HepG2 (cell line): Measurements from ENCODE around the gene PRR5L. TPM values are rescaled to one million over a fixed set of nuclear protein-coding genes. Genes with fewer than 3 reads are reported as not detected.

ENCODE experiments used
- ATAC-seq: fragments of 200-7000 bp; cut with Tn5 transposase; 3 replicates; pipeline ENCODE4 v1.9.1; 2020; ENCODE audit warnings: mild to moderate bottlenecking, moderate library complexity
- BruUV-seq: library from RNA; stranded (reverse); fragments of 400-500 nt; replicated peaks from 2 replicates; lab custom pipeline; 2021; lab: Mats Ljungman, UMichigan
- CTCF ChIA-PET: fragments of 300-600 bp; formaldehyde crosslinking; extraction: SDS; loops from one replicate; lab custom pipeline; 2021; ENCODE audit warnings: low total read pairs, inconsistent platforms, low intra/inter-chr PET ratio; lab: Yijun Ruan, JAX
- POLR2A ChIA-PET: fragments of 350-600 bp; sonication (Branson Sonifier 250); formaldehyde crosslinking; loops from one replicate; lab custom pipeline; 2020; ENCODE audit warnings: antibody characterized with exemption, inconsistent platforms; lab: Yijun Ruan, JAX
- DNase-seq: peaks from one replicate; pipeline ENCODE4 v3.0.0-alpha.2; 2015; ENCODE audit warnings: low spot score
- FAIRE-seq: peaks from 3 replicates; lab custom pipeline; 2011; peaks lifted over from hg19 to GRCh38; lab: Jason Lieb, UNC
- H2AFZ ChIP-seq: one replicate; pipeline ENCODE4 v1.6.1; 2011; ENCODE audit warnings: low read length, inconsistent platforms
- H3K27ac ChIP-seq: fragments of 300-600 bp; 3 replicates; pipeline ENCODE4 v1.8.0; 2011; ENCODE audit warnings: mixed run types, mild to moderate bottlenecking, mixed read lengths, low read length, inconsistent platforms; ENCODE audit not compliant: insufficient read depth; ENCODE audit errors: extremely low read length
- H3K27me3 ChIP-seq, 2 experiments: fragments of 200-600 bp in 1 of 2; 2 replicates in 1 of 2; 3 replicates in 1 of 2; pipeline versions ENCODE4 v1.6.0 to v1.8.0; 2011; ENCODE audit warnings: low read length in 2 of 2, mild to moderate bottlenecking in 2 of 2, moderate library complexity in 2 of 2, inconsistent platforms in 1 of 2; ENCODE audit not compliant: insufficient read depth in 2 of 2, control insufficient read depth in 1 of 2
- H3K36me3 ChIP-seq, 2 experiments: fragments of 200-600 bp in 1 of 2; replicated peaks in 1 of 2; 2 replicates in 1 of 2; 3 replicates in 1 of 2; pipeline versions ENCODE4 v1.5.1 to v1.8.0; 2011; ENCODE audit warnings: low read length in 2 of 2, inconsistent platforms in 1 of 2; ENCODE audit not compliant: insufficient read depth in 2 of 2, control insufficient read depth in 1 of 2
- H3K4me1 ChIP-seq: 2 replicates; pipeline ENCODE4 v1.5.1; 2012; ENCODE audit warnings: low read length, inconsistent platforms; ENCODE audit not compliant: insufficient read depth
- H3K4me2 ChIP-seq: 2 replicates; pipeline ENCODE4 v1.6.0; 2011; ENCODE audit warnings: low read depth, low read length, inconsistent platforms
- H3K4me3 ChIP-seq, 3 experiments: fragments of 200-600 bp in 1 of 3; sonication (generic), shearing (Covaris generic) in 1 of 3; replicated peaks in 1 of 3; 2 replicates each; pipeline ENCODE4 v1.5.1; 2011 to 2016; ENCODE audit warnings: low read length in 3 of 3, inconsistent platforms in 2 of 3, low read depth in 2 of 3, mild to moderate bottlenecking in 2 of 3, control low read depth in 1 of 3, mixed read lengths in 1 of 3; ENCODE audit not compliant: insufficient read depth in 1 of 3
- H3K79me2 ChIP-seq: one replicate; pipeline ENCODE4 v1.6.1; 2011; ENCODE audit warnings: low read length, inconsistent platforms; ENCODE audit not compliant: insufficient read depth
- H3K9ac ChIP-seq: 2 replicates; pipeline ENCODE4 v1.6.0; 2011; ENCODE audit warnings: mild to moderate bottlenecking, low read depth, low read length, inconsistent platforms; ENCODE audit not compliant: insufficient read depth
- H3K9me3 ChIP-seq: 2 replicates; pipeline ENCODE4 v1.5.1; 2012; ENCODE audit warnings: mild to moderate bottlenecking, low read length
- H4K20me1 ChIP-seq: 2 replicates; pipeline ENCODE4 v1.6.0; 2011; ENCODE audit warnings: inconsistent platforms, mild to moderate bottlenecking, low read length, moderate library complexity; ENCODE audit not compliant: insufficient read depth
- AHDC1 ChIP-seq: sonication (generic); formaldehyde crosslinking; IDR thresholded peaks from 2 replicates; pipeline ENCODE4 v1.5.1; 2020; ENCODE audit warnings: mild to moderate bottlenecking, missing genetic modification reagents, borderline replicate concordance
- E2F5 ChIP-seq: sonication (generic); formaldehyde crosslinking; conservative IDR thresholded peaks from 2 replicates; pipeline ENCODE4 v1.4.0; 2020; ENCODE audit warnings: missing genetic modification reagents
- MLLT10 ChIP-seq: sonication (generic); formaldehyde crosslinking; IDR thresholded peaks from 2 replicates; pipeline ENCODE4 v1.4.0; 2020; ENCODE audit warnings: missing genetic modification reagents
- SRF ChIP-seq: IDR thresholded peaks from 2 replicates; pipeline ENCODE4 v1.6.1; 2011; ENCODE audit warnings: mild to moderate bottlenecking, low read depth, low read length, moderate library complexity
- USF2 ChIP-seq, 2 experiments: sonication (generic) in 1 of 2; formaldehyde crosslinking in 1 of 2; IDR thresholded peaks; 2 replicates each; pipeline versions ENCODE4 v1.5.1 to v1.6.1; 2011 to 2020; ENCODE audit warnings: borderline replicate concordance in 1 of 2, low read depth in 1 of 2, low read length in 1 of 2, mild to moderate bottlenecking in 1 of 2, missing genetic modification reagents in 1 of 2, moderate library complexity in 1 of 2
- ZBTB38 ChIP-seq: sonication (generic); formaldehyde crosslinking; IDR thresholded peaks from 2 replicates; pipeline ENCODE4 v1.5.1; 2020; ENCODE audit warnings: mild to moderate bottlenecking, missing genetic modification reagents
- ZNF17 ChIP-seq: sonication (generic); formaldehyde crosslinking; IDR thresholded peaks from 2 replicates; pipeline ENCODE4 v1.5.0; 2020; ENCODE audit warnings: mild to moderate bottlenecking, missing genetic modification reagents
- ZNF704 ChIP-seq: sonication (generic); formaldehyde crosslinking; IDR thresholded peaks from 2 replicates; pipeline ENCODE4 v1.8.1; 2023; ENCODE audit warnings: mild to moderate bottlenecking, inconsistent platforms, moderate library complexity, missing genetic modification reagents, borderline replicate concordance
- WGBS: methylation state at CpG from one replicate; pipeline ENCODE4 v1.1.6; 2017; ENCODE audit warnings: low lambda C conversion rate; 5-methylcytosine and 5-hydroxymethylcytosine counted together
- in situ Hi-C: cut with HindIII; loops from 2 replicates; pipeline ENCODE4 v1.10.0; 2017; ENCODE audit warnings: low pct_unique_long_range_greater_than_20kb; ENCODE audit not compliant: extremely low pct_ligation_motif_present
- intact Hi-C: fragments of 100-400 bp; cut with micrococcal nuclease; formaldehyde crosslinking; loops from one replicate; pipeline ENCODE4 v1.10.0; 2022; ENCODE audit not compliant: unreplicated experiment
- polyA plus RNA-seq, 8 experiments: library from polyadenylated mRNA; depleted of rRNA in 3 of 8; stranded (reverse) in 7 of 8; unstranded in 1 of 8; fragments of >200 nt; fragmentation: Illumina TruSeq in 4 of 8; extraction: Trizol in 4 of 8; gene quantifications; 2 replicates each; pipeline versions ENCODE4 v1.2.1 to v1.2.3, GENCODE V29; 2011 to 2016; ENCODE audit warnings: low read depth in 4 of 8, missing spikeins in 1 of 8, mixed read lengths in 1 of 8; ENCODE audit not compliant: insufficient read depth in 1 of 8
- total RNA-seq, 5 experiments: library from RNA; depleted of rRNA; stranded (reverse); fragments of >200 nt; fragmentation: Illumina TruSeq; extraction: Trizol; gene quantifications; 2 replicates each; pipeline ENCODE4 v1.2.3, GENCODE V29; 2016; ENCODE audit warnings: low read depth in 1 of 5

PRR5L gene
- total and polyA plus RNA-seq, 2 of the 13 experiments (the other 11 are each of a cell fraction or from before 2014, with no cell fraction given) = 0.16 TPM; not detected in 1

- H4K20me1 ChIP-seq = no peaks in the 10 kb centered on the region
- no peaks in the 10 kb centered on the region for H3K79me2 ChIP-seq
- intact Hi-C loops = no loop called here
- no peaks in the 10 kb centered on the region for H3K4me1 ChIP-seq
- no peaks in the 10 kb centered on the region for H3K9me3 ChIP-seq
- no peak overlapping the region for H2AFZ ChIP-seq
- WGBS = no CpG with 5 or more reads among the region's 1 CpG
- ChIA-PET POLR2A (no interaction called here), CTCF (no interaction called here)
- H3K27me3 ChIP-seq = no peaks in the 10 kb centered on the region
- H3K4me2 ChIP-seq = no peak overlapping the region
- H3K27ac ChIP-seq = no peak overlapping the region
- ATAC-seq (no peak), DNase-seq (no peak), FAIRE-seq (no peak)
- no peak overlapping the region for H3K9ac ChIP-seq
- BruUV-seq = no TSS peak
- H3K36me3 ChIP-seq = no peaks in the 10 kb centered on the region
- TF ChIP-seq USF2 (IDR thresholded peaks at IDR 0.05; ENCODE audit: low read depth, low read length) = no peak
- no peak for TF ChIP-seq USF2 (CRISPR knock-in tag; IDR thresholded peaks at IDR 0.05; ENCODE audit: borderline replicate concordance)
- TF ChIP-seq ZNF17 (CRISPR knock-in tag) = no peak
- TF ChIP-seq SRF = no peak
- TF ChIP-seq AHDC1 (CRISPR knock-in tag) = no peak
- no peak for TF ChIP-seq ZBTB38 (CRISPR knock-in tag)
- no peak for TF ChIP-seq MLLT10 (CRISPR knock-in tag)
- TF ChIP-seq E2F5 = no peak
- TF ChIP-seq ZNF704 = no peak
- in situ Hi-C loops = no loop called here
- H3K4me3 ChIP-seq = no peak overlapping the region
These were observed 171.8 kb downstream of the PRR5L start for GRCh38 chr11:36467916-36468315.
